ENCODE measurements around the gene PLA2G4A.

Gene PLA2G4A

DNA sequence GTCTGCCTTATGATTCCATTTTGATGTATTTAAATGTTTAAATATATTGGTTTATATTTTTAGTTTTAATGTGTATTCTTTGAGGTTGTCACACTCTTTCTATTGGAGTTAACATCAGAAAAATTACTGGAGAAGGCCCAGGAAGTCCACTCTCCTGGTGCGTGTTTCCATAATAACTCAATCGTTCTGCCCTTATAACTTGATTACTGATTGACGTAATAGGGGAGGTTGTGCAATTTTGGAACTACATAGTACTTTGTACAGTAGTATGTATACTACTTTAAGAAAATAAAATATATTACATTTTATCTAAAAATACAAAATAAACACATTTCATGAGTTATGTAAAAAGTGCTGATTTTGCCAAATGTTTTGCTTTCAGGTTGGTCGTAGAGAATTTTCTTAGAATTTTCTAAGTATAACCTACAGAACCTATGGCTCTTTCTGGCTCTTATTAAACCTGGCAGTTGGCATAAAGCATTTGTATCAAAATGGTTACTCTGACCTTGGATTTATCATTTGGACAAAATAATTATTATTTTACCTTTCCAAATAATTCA is 5.7 kb downstream of the PLA2G4A start:
- DNase-seq (ENCODE audit: low read depth): no peak

DNA sequence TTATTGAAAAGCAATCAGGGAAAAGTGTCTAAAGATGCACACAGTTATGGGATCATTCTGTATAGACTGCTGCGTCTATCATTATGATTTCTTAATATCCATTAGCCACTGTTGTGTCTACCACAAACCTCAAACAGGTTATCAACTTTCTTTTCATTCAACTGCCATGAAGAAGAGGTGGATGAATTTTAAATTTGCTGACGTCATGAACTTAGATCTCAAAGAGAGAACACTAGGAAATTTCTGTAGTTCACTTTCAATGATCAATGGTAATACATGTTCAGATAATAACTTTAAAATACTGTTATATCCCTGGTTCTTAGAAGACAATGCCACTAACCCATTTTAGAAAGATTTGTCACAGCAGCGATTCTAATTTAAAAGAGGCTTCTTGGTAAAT is 6.7 kb downstream of the PLA2G4A start:
- no peak for DNase-seq (ENCODE audit: low read depth)

DNA sequence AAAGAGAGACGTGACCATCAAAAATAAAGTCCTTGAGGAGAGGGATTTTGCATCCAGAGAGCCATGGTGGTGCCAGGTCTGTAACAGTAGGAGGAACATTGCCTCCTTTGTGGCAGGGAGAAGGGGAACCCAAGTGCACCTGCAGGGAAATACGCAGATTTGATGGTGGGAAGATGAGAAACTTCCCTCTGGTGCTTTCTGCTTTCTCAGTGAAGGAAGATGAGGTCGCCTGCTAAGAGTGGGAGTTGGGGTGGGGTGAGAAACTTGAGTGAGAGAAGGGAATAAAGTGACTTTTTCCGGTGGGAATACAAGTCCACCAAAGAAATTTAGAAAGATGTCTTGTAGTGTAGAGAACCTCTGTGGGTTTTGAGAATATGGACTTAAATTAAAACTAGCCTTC is 9.1 kb downstream of the PLA2G4A start:
- no peak for DNase-seq (ENCODE audit: low read depth)

- DNase-seq (ENCODE audit: low read depth): no peak
These were observed 9.8 kb downstream of the PLA2G4A start for GRCh38 chr1:186838380-186839040.

GRCh38 chr1:186839041-186839400 is 10.3 kb downstream of the PLA2G4A start:
- no peak for DNase-seq (ENCODE audit: low read depth)

GRCh38 chr1:186841599-186841998 is 12.8 kb downstream of the PLA2G4A start:
- no peak for DNase-seq (ENCODE audit: low read depth)

DNA sequence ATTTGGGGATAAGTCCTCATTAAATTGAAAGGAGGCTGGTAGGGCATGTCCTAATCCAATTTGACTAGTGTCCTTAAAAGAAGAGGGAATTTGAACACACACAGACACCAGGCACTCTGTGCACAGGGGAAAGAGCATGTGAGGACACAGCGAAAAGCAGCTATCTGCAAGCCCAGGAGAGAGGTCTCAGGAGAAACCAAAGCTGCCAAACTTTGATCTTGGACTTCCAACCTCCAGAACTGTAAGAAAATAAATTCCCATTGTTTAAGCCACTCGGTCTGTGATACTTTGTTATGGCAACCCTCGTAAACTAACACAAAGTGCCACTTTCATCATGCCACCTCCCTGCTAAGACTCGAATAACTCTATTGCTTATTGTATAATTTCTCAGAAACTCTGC is 13.8 kb downstream of the PLA2G4A start:
- no peak for DNase-seq (ENCODE audit: low read depth)

DNA sequence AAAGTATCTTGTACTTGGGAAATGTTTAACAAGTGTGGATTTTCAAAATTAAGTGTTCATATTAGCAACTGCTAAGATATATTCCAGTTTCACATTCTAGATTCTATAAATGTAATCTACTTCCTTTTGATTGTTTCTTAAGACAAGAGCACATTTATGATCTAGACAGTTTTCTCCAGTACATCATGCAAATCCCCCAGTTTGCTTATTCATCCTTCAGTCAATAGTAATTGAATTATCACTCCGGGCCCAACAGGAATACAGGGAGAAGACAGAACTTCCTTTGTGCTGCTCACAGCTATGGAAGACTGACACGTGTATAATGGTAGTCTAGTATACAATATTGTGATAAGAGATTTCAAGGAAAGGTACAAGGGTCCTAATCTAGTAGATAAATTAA is 14.5 kb downstream of the PLA2G4A start:
- no peak for DNase-seq (ENCODE audit: low read depth)

DNA sequence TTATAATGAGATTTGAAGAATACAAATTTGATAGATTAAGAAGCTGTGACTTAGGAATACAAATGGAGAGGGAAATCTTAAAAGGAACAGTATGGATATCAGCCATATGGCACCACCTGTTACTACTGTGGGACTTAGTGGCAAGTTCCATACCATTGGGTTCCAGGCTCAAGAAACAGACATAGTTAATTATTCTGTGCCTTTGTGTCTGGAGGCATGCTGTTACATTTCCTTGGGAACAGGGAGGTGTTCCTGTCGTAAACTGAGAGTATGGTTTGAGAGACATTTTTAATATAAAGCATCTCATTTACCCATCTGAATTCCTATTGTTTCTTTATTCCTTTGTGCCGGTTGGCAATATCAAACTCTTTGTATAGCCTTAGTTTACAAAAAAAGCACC is 15.2 kb downstream of the PLA2G4A start:
- DNase-seq (ENCODE audit: low read depth): no peak

- no peak for DNase-seq (ENCODE audit: low read depth)
These were observed 16.9 kb downstream of the PLA2G4A start for GRCh38 chr1:186845576-186846210.

DNA sequence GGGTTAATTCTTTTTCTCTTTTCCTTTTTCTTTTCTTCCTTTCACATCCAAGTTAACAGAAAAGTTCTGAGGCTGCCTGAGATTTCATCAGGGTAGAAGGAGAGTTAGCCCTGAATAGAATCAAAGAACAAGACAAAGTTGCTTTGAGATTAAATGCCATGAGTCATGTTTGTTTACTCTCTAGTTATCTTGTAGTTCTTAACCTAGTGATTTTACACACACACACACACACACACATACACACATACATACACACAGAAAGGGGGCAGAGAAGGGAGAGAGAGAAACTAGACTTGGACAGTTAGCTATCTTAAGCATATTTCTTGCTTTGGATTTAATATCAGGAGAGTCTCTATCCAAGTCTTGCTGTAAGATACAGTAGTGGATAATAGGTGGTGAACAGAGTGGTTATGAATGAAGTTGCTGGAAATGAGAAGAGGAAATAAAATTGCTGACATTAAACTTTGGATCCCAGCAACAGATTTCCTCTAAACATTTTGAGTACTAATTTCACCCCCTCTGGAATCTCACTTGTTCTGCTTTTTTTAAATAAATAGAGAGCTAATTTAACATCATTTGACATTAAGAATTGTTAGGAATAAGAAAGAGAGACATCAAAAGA is 19.9 kb downstream of the PLA2G4A start:
- no peak for DNase-seq (ENCODE audit: low read depth)

- DNase-seq (ENCODE audit: low read depth): no peak
These were observed 20.5 kb downstream of the PLA2G4A start for GRCh38 chr1:186849271-186849671.

- DNase-seq (ENCODE audit: low read depth): no peak
These were observed 21.1 kb downstream of the PLA2G4A start for GRCh38 chr1:186849826-186850225.

DNA sequence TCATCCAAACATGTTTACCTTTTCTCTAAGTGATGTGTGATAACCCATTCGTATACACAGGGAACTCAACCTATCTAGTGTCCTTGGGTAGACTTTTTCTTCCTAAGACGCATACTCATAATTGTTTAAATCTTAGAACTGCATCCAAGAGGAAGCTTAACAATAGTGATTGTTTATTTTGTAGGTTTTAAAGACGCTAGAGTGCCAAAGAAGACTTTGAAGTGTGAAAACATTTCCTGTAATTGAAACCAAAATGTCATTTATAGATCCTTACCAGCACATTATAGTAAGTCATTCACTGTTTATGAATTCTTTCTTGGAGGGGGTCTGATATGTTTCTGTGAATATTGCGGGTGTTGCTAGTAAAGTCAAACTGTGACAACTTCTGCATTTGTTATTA is 25.4 kb downstream of the PLA2G4A start:
- no peak for DNase-seq (ENCODE audit: low read depth)

DNA sequence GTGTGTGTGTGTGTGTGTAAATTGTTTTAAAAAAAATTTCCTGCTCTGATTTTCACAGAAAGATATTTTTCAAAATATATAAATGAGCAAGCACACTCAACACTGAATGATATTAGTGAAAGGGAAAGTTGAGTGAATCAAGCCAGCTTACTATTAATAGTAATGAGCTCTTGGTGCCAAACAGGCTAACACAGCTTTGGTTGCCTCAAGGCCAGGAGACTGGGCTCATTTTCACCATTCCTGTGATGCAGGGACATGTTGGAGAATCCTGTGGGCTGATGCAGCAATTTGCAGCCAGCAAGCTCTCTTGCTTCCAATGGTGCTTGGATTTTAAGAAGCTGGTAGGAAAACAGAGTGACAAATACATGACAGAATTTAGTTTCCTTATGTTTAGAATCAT is 30.2 kb downstream of the PLA2G4A start:
- DNase-seq (ENCODE audit: low read depth): no peak

- no peak for DNase-seq (ENCODE audit: low read depth)
These were observed 31.2 kb downstream of the PLA2G4A start for GRCh38 chr1:186859995-186860394.

- DNase-seq (ENCODE audit: low read depth): no peak
These were observed 35.5 kb downstream of the PLA2G4A start for GRCh38 chr1:186864296-186864695.

GRCh38 chr1:186865253-186865652 is 36.5 kb downstream of the PLA2G4A start:
- DNase-seq (ENCODE audit: low read depth): no peak

- no peak for DNase-seq (ENCODE audit: low read depth)
These were observed 37.1 kb downstream of the PLA2G4A start for GRCh38 chr1:186865857-186866256.

- DNase-seq (ENCODE audit: low read depth): no peak
These were observed 40.9 kb downstream of the PLA2G4A start for GRCh38 chr1:186869526-186870228.

GRCh38 chr1:186871784-186872183 is 43.0 kb downstream of the PLA2G4A start:
- DNase-seq (ENCODE audit: low read depth): no peak

GRCh38 chr1:186872291-186872690 is 43.5 kb downstream of the PLA2G4A start:
- no peak for DNase-seq (ENCODE audit: low read depth)

GRCh38 chr1:186873687-186874086 is 44.9 kb downstream of the PLA2G4A start:
- no peak for DNase-seq (ENCODE audit: low read depth)
